Esophagus squamous epithelium (tissue), 4 donors: Measurements from ENCODE around the gene CXCR6. TPM values are rescaled to one million over a fixed set of nuclear protein-coding genes. Genes with fewer than 3 reads are reported as not detected.

Experiments
- small RNA-seq, 4 donors: library from RNA; depleted of rRNA; stranded (forward); fragments of <200 nt; gene quantifications; one replicate each; pipeline ENCODE3, GENCODE V24; 2016
- total RNA-seq, 4 donors: library from RNA; depleted of rRNA; stranded (reverse); fragments of >200 nt; gene quantifications; one replicate each; pipeline ENCODE4 v1.1.0, GENCODE V29; 2016

Gene CXCR6
- total RNA-seq, 4 donors from 2014 or later: 1.7 to 12.0 (median 4.4) TPM

Small RNAs within 50 kb of the gene (small RNA-seq; reads per million reads assigned to genes)
- 0 reads per million in 4 donors for gene RF00019

Other genes starting within 250 kb of the CXCR6 start
- under 1 TPM in 3 of 4 donors, not detected in 1; 0.04 to 0.32 (median 0.19) TPM for gene SLC6A20, start 146.9 kb upstream of the CXCR6 start, total RNA-seq
- 10 to 100 TPM in 2 of 4 donors, 1 to 10 TPM in 2; 6.4 to 14.3 (median 12.0) TPM for gene LZTFL1, start 101.3 kb upstream of the CXCR6 start, total RNA-seq
- not detected for gene CCR9, start 56.9 kb upstream of the CXCR6 start, total RNA-seq
- 10 to 100 TPM; 17.8 to 33.3 (median 25.0) TPM for gene FYCO1, start 52.4 kb downstream of the CXCR6 start, total RNA-seq
- gene XCR1, start 84.0 kb downstream of the CXCR6 start, total RNA-seq: under 1 TPM in 3 of 4 donors, not detected in 1; 0.08 to 0.19 (median 0.12) TPM